NB4 (cell line): Measurements from ENCODE around the gene AIM2.
A peak's percentile ranks its signal among the peaks of the same experiment; 100 is the strongest.

Source experiments
- DNase-seq: peaks from one replicate; pipeline ENCODE4 v3.0.0; 2010; ENCODE audit warnings: low read depth
- H3K4me3 ChIP-seq: one replicate; pipeline ENCODE4 v1.5.1; 2011; ENCODE audit warnings: mild to moderate bottlenecking, low read depth, low read length, moderate library complexity
- MYC ChIP-seq: IDR thresholded peaks from 2 replicates; pipeline ENCODE4 v1.6.1; 2011; ENCODE audit warnings: low read depth, low read length
- POLR2A ChIP-seq: IDR thresholded peaks from 2 replicates; pipeline ENCODE4 v1.6.1; 2011; ENCODE audit warnings: mild to moderate bottlenecking; ENCODE audit not compliant: insufficient read length; ENCODE audit errors: extremely low read depth
- TF ChIP-seq, protein P1 (sequence below): IDR thresholded peaks from 2 replicates; pipeline ENCODE4 v1.6.1; 2011; ENCODE audit warnings: low read depth, low read length
- TF ChIP-seq, protein P2 (sequence below): IDR thresholded peaks from one replicate; pipeline ENCODE4 v1.5.1; 2012; ENCODE audit warnings: low read depth, low read length

AIM2 gene

DNA sequence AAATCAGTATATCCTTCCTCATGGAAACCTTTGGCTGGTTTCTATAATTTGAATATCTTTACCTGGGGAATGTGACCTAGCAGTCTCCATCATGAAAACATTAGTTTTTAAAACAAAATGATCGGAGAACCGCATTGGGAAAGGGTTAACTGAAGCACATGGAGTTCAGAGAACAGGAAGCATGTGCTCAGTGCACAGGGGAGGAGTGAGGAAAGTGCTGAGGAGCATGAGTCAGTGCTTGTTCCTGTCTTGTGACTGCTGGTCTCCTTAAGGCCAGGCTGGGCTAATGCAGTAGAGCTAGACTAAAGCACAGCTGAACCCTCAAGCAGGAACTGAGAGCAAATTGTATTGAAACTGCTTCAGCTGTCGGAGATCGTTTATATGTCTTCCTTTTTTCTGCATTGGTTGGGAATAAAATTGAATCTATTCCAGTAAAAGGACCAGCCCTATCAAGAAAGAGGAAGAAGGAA is 61.1 kb downstream of the AIM2 start:
- peak overlapping the region; percentile 62 for H3K4me3 ChIP-seq
- TF ChIP-seq MYC, result peak; percentile 100
- TF ChIP-seq, protein P1, sequence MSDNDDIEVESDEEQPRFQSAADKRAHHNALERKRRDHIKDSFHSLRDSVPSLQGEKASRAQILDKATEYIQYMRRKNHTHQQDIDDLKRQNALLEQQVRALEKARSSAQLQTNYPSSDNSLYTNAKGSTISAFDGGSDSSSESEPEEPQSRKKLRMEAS, result peak; percentile 100
- TF ChIP-seq, protein P2, sequence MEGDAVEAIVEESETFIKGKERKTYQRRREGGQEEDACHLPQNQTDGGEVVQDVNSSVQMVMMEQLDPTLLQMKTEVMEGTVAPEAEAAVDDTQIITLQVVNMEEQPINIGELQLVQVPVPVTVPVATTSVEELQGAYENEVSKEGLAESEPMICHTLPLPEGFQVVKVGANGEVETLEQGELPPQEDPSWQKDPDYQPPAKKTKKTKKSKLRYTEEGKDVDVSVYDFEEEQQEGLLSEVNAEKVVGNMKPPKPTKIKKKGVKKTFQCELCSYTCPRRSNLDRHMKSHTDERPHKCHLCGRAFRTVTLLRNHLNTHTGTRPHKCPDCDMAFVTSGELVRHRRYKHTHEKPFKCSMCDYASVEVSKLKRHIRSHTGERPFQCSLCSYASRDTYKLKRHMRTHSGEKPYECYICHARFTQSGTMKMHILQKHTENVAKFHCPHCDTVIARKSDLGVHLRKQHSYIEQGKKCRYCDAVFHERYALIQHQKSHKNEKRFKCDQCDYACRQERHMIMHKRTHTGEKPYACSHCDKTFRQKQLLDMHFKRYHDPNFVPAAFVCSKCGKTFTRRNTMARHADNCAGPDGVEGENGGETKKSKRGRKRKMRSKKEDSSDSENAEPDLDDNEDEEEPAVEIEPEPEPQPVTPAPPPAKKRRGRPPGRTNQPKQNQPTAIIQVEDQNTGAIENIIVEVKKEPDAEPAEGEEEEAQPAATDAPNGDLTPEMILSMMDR, result no peak
- peak; percentile 96 for DNase-seq

DNA sequence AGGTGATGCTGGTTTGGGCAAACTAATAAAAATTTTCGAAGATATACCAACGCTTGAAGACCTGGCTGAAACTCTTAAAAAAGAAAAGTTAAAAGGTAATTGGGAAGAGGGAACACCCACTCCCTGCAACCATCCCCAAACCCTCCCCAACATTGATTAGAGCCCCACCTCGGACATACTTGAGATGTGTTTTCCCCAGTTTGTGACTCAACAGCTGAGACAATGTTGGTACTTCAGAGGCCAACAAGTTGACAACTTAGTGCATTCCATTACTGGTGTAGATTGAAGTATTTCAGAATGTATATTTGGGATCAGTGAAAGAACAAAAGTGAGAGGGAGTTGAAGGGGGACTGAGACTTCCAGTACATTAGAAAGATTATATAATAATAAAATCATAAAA is 61.7 kb downstream of the AIM2 start:
- peak overlapping the region; percentile 62 for H3K4me3 ChIP-seq
- no peak for DNase-seq
- TF ChIP-seq, protein P2, result no peak
- TF ChIP-seq POLR2A, result no peak
- TF ChIP-seq MYC, result no peak
- TF ChIP-seq, protein P1, result no peak

DNA sequence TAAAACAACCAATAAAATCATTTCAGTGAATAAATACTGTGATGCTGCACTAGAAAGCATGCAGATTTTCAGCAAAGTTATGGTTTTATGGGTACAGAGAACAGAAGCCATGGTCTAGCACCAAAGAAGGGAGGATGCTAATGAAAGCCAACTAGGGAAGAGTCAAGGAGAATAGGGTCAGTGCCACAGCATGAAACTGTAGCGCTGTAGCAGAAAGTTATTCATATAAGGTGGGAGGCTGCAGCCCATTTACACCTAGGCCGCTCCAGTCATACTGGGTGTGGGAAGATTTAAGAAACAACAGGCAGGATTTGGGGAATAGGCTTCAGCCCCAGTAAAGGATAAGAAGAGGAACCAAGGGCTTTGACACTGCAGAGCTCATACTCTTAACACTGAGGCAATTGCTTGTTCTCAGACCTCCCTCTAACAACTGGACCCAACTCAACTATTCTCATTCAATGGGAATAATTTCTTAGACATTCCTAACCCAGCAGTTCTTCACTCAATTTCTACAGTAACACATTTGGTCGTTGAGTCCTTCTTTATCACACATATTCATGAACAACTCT is 62.5 kb downstream of the AIM2 start:
- H3K4me3 ChIP-seq, result peak overlapping the region; percentile 62
- DNase-seq, result peak; percentile 40

DNA sequence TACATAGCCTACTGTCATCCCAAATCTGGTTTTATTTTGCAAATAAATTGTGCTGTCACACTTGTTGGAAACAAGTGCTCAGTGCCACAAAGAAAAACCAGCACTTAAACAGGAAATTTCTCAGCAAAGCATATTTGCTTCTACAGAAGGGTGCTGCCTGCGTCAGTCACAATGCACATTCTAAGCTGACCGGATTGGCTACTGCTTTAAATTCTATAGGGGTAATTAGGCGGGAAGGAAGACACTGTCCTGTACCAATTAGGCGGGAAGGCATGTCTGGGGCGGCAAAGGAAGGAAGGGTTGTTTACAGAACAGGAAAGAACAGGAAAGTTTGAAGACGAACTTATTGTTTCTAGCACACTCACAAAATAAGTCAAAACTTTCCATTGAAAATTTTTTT is 64.1 kb downstream of the AIM2 start:
- TF ChIP-seq POLR2A, result no peak
- TF ChIP-seq, protein P2, result no peak
- TF ChIP-seq MYC, result no peak
- TF ChIP-seq, protein P1, result no peak
- peak; percentile 39 for DNase-seq
- peak overlapping the region; percentile 65 for H3K4me3 ChIP-seq

More for the DNA sequence above, 62.5 kb downstream of the AIM2 start:
- TF ChIP-seq POLR2A (no peak), MYC (no peak)
- TF ChIP-seq, protein P1, result no peak
- TF ChIP-seq, protein P2, result no peak
